PC-3 (cell line): ENCODE measurements around the gene RPAP2. TPM values are rescaled to one million over a fixed set of nuclear protein-coding genes. Genes with fewer than 3 reads are reported as not detected.
"Not testable (repeated sequence)": the region's sequence is repeated elsewhere in the genome, so short reads cannot be mapped to it uniquely, and the experiment has no call there.

Experiments
- ATAC-seq: fragments of 200-7000 bp; cut with Tn5 transposase; 2 replicates; pipeline ENCODE4 v1.9.1; 2020; ENCODE audit warnings: mild to moderate bottlenecking, moderate library complexity
- BruUV-seq: library from RNA; stranded (reverse); fragments of 400-500 nt; replicated peaks from 2 replicates; lab custom pipeline; 2021; lab: Mats Ljungman, UMichigan
- CTCF ChIA-PET: fragments of 300-600 bp; sonication (Branson Sonifier 250); formaldehyde crosslinking; loops from one replicate; lab custom pipeline; 2022; ENCODE audit warnings: antibody characterized with exemption; lab: Charles Lee
- POLR2A ChIA-PET: fragments of 300-600 bp; sonication (Branson Sonifier 250); formaldehyde crosslinking; loops from one replicate; lab custom pipeline; 2022; ENCODE audit warnings: antibody characterized with exemption; ENCODE audit not compliant: unreplicated experiment; lab: Charles Lee
- DNase-seq: peaks from one replicate; pipeline ENCODE4 v3.0.0-alpha.2; 2015
- H2AFZ ChIP-seq: fragments of 300-600 bp; sonication (generic); 2 replicates; pipeline ENCODE4 v1.6.0; 2016; ENCODE audit warnings: antibody characterized with exemption, low read length
- H3F3A ChIP-seq: fragments of 300-600 bp; sonication (generic); one replicate; pipeline ENCODE4 v1.6.0; 2017; ENCODE audit warnings: antibody characterized with exemption, low read length, control low read depth, mild to moderate bottlenecking; ENCODE audit not compliant: unreplicated experiment
- H3K27ac ChIP-seq: fragments of 300-600 bp; sonication (generic); 2 replicates; pipeline ENCODE4 v1.5.1; 2016; ENCODE audit warnings: mild to moderate bottlenecking, low read length
- H3K27me3 ChIP-seq: fragments of 300-600 bp; sonication (generic); 2 replicates; pipeline ENCODE4 v1.6.1; 2016; ENCODE audit warnings: low read length, mixed read lengths
- H3K36me3 ChIP-seq: fragments of 300-600 bp; sonication (generic); 2 replicates; pipeline ENCODE4 v1.6.1; 2016; ENCODE audit warnings: low read depth, mixed run types, low read length, mixed read lengths
- H3K4me1 ChIP-seq: fragments of 300-600 bp; sonication (generic); 2 replicates; pipeline ENCODE4 v1.5.1; 2016; ENCODE audit warnings: low read length; ENCODE audit not compliant: insufficient read depth
- H3K4me2 ChIP-seq: fragments of 300-600 bp; sonication (generic); 2 replicates; pipeline ENCODE4 v1.6.0; 2016; ENCODE audit warnings: low read length
- H3K4me3 ChIP-seq: fragments of 300-600 bp; sonication (generic); 2 replicates; pipeline ENCODE4 v1.5.1; 2016; ENCODE audit warnings: mild to moderate bottlenecking, low read length, mixed read lengths
- H3K79me2 ChIP-seq: fragments of 300-600 bp; sonication (generic); 2 replicates; pipeline ENCODE4 v1.6.1; 2017; ENCODE audit warnings: low read length, mixed read lengths
- H3K9ac ChIP-seq: fragments of 300-600 bp; sonication (generic); 2 replicates; pipeline ENCODE4 v1.6.0; 2016; ENCODE audit warnings: mild to moderate bottlenecking, low read length
- H3K9me2 ChIP-seq: fragments of 300-600 bp; sonication (generic); replicated peaks from 2 replicates; pipeline ENCODE4 v1.6.1; 2016; ENCODE audit warnings: mixed run types, low read length, mixed read lengths
- H3K9me3 ChIP-seq: fragments of 300-600 bp; sonication (generic); 2 replicates; pipeline ENCODE4 v1.6.1; 2016; ENCODE audit warnings: low read length, mixed read lengths
- H4K20me1 ChIP-seq: fragments of 300-600 bp; sonication (generic); 2 replicates; pipeline ENCODE4 v1.6.1; 2016; ENCODE audit warnings: low read length, mixed read lengths
- CTCF ChIP-seq: fragments of 300-600 bp; sonication (generic); conservative IDR thresholded peaks from 2 replicates; pipeline ENCODE4 v1.5.1; 2017; ENCODE audit warnings: antibody characterized with exemption, low read depth, mild to moderate bottlenecking, low read length
- EZH2 ChIP-seq: fragments of 300-600 bp; sonication (generic); IDR thresholded peaks from one replicate; pipeline ENCODE4 v1.6.1; 2017; ENCODE audit warnings: antibody characterized with exemption, mild to moderate bottlenecking, low read length; ENCODE audit not compliant: unreplicated experiment
- EZH2phosphoT487 ChIP-seq: fragments of 300-600 bp; sonication (generic); IDR thresholded peaks from 2 replicates; pipeline ENCODE4 v1.6.1; 2018; ENCODE audit warnings: mild to moderate bottlenecking, antibody characterized with exemption, low read length, borderline replicate concordance
- intact Hi-C: fragments of 100-400 bp; cut with micrococcal nuclease; formaldehyde crosslinking; loops from 2 replicates; pipeline ENCODE4 v1.9.0; 2023
- total RNA-seq: library from RNA; depleted of rRNA; stranded (reverse); fragments of >200 nt; gene quantifications from 2 replicates; pipeline ENCODE4 v1.2.3, GENCODE V29; 2014

Gene RPAP2
- total RNA-seq, 1 experiment from 2014 or later = 4.3 TPM

GRCh38 chr1:92372164-92372563 lies 73.3 kb downstream of the RPAP2 start:
- Histone ChIP-seq H3K9me2 (no peaks in the 10 kb centered on the region), H3K27ac (no peak overlapping the region), H3K9me3 (no peaks in the 10 kb centered on the region), H3K4me2 (no peak overlapping the region), H4K20me1 (no peaks in the 10 kb centered on the region), H3F3A (no peaks in the 10 kb centered on the region), H3K4me1 (no peaks in the 10 kb centered on the region), H3K9ac (no peak overlapping the region), H3K36me3 (no peaks in the 10 kb centered on the region), H2AFZ (no peak overlapping the region), H3K27me3 (no peaks in the 10 kb centered on the region), H3K79me2 (no peaks in the 10 kb centered on the region), H3K4me3 (no peak overlapping the region)
- DNase-seq (no peak), ATAC-seq (no peak)
- no peak for TF ChIP-seq EZH2
- TF ChIP-seq EZH2phosphoT487 = no peak
- TF ChIP-seq CTCF = no peak
- CTCF ChIA-PET = no interaction called here
- POLR2A ChIA-PET = no interaction called here
- intact Hi-C loops = no loop called here
- no TSS peak for BruUV-seq

- DNase-seq = no peak
- Histone ChIP-seq H3K9me2 (no peaks in the 10 kb centered on the region), H3K27ac (no peak overlapping the region), H4K20me1 (no peaks in the 10 kb centered on the region), H3K4me3 (no peak overlapping the region), H3K4me1 (no peaks in the 10 kb centered on the region), H3K27me3 (no peaks in the 10 kb centered on the region), H3K79me2 (no peaks in the 10 kb centered on the region), H3K9me3 (no peaks in the 10 kb centered on the region), H3F3A (no peaks in the 10 kb centered on the region), H3K36me3 (no peaks in the 10 kb centered on the region), H3K4me2 (no peak overlapping the region), H2AFZ (no peak overlapping the region), H3K9ac (no peak overlapping the region)
- TF ChIP-seq EZH2phosphoT487 = no peak
- TF ChIP-seq EZH2 = no peak
- TF ChIP-seq CTCF = no peak
- ATAC-seq = no peak
- CTCF ChIA-PET = no interaction called here
- intact Hi-C loops = no loop called here
- BruUV-seq = no TSS peak
- POLR2A ChIA-PET = no interaction called here
Observed at GRCh38 chr1:92374223-92374622, 75.4 kb downstream of the RPAP2 start.

GRCh38 chr1:92376345-92376744 lies 77.5 kb downstream of the RPAP2 start:
- BruUV-seq = no TSS peak

DNA sequence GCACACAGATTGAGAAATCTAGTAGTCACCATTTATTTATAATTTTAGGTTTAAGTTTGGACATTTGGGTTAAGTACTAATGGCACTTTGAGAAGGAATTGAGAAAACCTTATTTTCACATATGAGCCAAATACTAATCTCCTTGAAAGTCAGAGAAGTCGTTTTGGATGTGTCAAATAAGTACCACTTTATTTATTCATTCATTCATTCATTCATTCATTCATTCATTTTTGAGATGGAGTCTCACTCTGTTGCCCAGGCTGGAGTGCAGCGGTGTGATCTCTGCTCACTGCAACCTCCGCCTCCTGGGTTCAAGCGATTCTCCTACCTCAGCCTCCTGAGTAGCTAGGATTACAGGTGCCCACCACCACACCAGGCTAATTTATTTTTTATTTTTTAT lies 79.1 kb downstream of the RPAP2 start:
- H3K9me3 ChIP-seq, H3K9ac ChIP-seq, H3K4me1 ChIP-seq, CTCF ChIA-PET, H3K4me2 ChIP-seq, H3K9me2 ChIP-seq, H3K27ac ChIP-seq, intact Hi-C loops, H3K27me3 ChIP-seq, H3K4me3 ChIP-seq, H4K20me1 ChIP-seq, ATAC-seq, DNase-seq, BruUV-seq, H2AFZ ChIP-seq, H3F3A ChIP-seq, POLR2A ChIA-PET, H3K79me2 ChIP-seq, H3K36me3 ChIP-seq: not testable (repeated sequence)

More at GRCh38 chr1:92376345-92376744, 77.5 kb downstream of the RPAP2 start:
- Histone ChIP-seq H3K4me2 (no peak overlapping the region), H2AFZ (no peak overlapping the region), H3F3A (no peaks in the 10 kb centered on the region), H3K27ac (no peak overlapping the region), H3K27me3 (no peaks in the 10 kb centered on the region), H3K4me1 (no peaks in the 10 kb centered on the region), H4K20me1 (no peaks in the 10 kb centered on the region), H3K79me2 (no peaks in the 10 kb centered on the region), H3K9me2 (no peaks in the 10 kb centered on the region), H3K36me3 (no peaks in the 10 kb centered on the region), H3K9me3 (no peaks in the 10 kb centered on the region), H3K9ac (no peak overlapping the region), H3K4me3 (no peak overlapping the region)
- ATAC-seq = no peak; the same call in 1 of the 2 replicates
- intact Hi-C loops = no loop called here
- TF ChIP-seq EZH2phosphoT487 (no peak), EZH2 (no peak), CTCF (no peak)
- ChIA-PET CTCF (no interaction called here), POLR2A (no interaction called here)
- DNase-seq = no peak
